Activated CD4-positive, alpha-beta memory T cell treated with anti-CD3 and anti-CD28 coated beads for 36 hours (primary cell): ENCODE results near the gene TUBB2A. TPM values are rescaled to one million over a fixed set of nuclear protein-coding genes. Genes with fewer than 3 reads are reported as not detected.
"Not testable (repeated sequence)": the region's sequence is repeated elsewhere in the genome, so short reads cannot be mapped to it uniquely, and the experiment has no call there.

ENCODE experiments used
- CTCF ChIA-PET: fragments of 350-600 bp; sonication (Branson Sonifier 250); formaldehyde crosslinking; loops from one replicate; lab custom pipeline; 2021; ENCODE audit warnings: antibody characterized with exemption, inconsistent platforms; lab: Charles Lee
- POLR2A ChIA-PET: fragments of 350-600 bp; sonication (Branson Sonifier 250); formaldehyde crosslinking; loops from one replicate; lab custom pipeline; 2021; ENCODE audit warnings: antibody characterized with exemption; lab: Charles Lee
- DNase-seq: peaks from one replicate; pipeline ENCODE4 v3.0.0-alpha.2; 2020
- H3K27ac Mint-ChIP-seq: one replicate; pipeline ENCODE4 v1.8.0; 2021; ENCODE audit warnings: mixed read lengths
- H3K27me3 Mint-ChIP-seq: one replicate; pipeline ENCODE4 v1.8.0; 2021; ENCODE audit warnings: mixed read lengths
- H3K36me3 Mint-ChIP-seq: one replicate; pipeline ENCODE4 v1.8.0; 2021; ENCODE audit warnings: mixed read lengths
- H3K4me1 Mint-ChIP-seq: one replicate; pipeline ENCODE4 v1.8.0; 2021; ENCODE audit warnings: low read depth, mixed read lengths
- H3K4me3 Mint-ChIP-seq: one replicate; pipeline ENCODE4 v1.8.0; 2021; ENCODE audit warnings: mild to moderate bottlenecking, mixed read lengths
- H3K9me3 Mint-ChIP-seq: one replicate; pipeline ENCODE4 v1.8.0; 2021; ENCODE audit warnings: mixed read lengths
- intact Hi-C: fragments of 100-400 bp; cut with micrococcal nuclease; formaldehyde crosslinking; loops from one replicate; pipeline ENCODE4 v1.15.1; 2023
- total RNA-seq, 2 experiments: library from RNA; stranded (reverse); gene quantifications; one replicate each; pipeline ENCODE4 v1.2.3, GENCODE V29; 2021

The TUBB2A gene
- 1 to 10 TPM; 4.2 to 4.6 TPM for total RNA-seq

GRCh38 chr6:3157131-3157933, at the start of gene TUBB2A:
Gene TUBB2A (minus strand): TSS chr6:3157544. CDS start chr6:3157463, 81 bp downstream.
- H3K9me3 Mint-ChIP-seq = peaks cover 9% of the 10 kb centered on the region
- ChIA-PET POLR2A (interaction anchor here (0.7 to 2.2 kb wide), 3 partner anchors 8 to 52 kb away, joined by 3 to 9 read pairs (median 3); no protein-coding TSS in a partner anchor), CTCF (interaction anchor here (0.5 to 1.3 kb wide), 10 partner anchors 8 to 392 kb away, joined by 3 to 5 read pairs (median 4); partner anchors contain the start of gene BPHL)
- peak within 1 kb of the TSS; percentile 80 for H3K4me3 Mint-ChIP-seq
- H3K27me3 Mint-ChIP-seq = peaks cover 7% of the 10 kb centered on the region
- intact Hi-C loops = loop anchor here (1.0 to 2.0 kb wide), 2 partner anchors 39 to 52 kb away; partner anchors contain the start of gene BPHL
- DNase-seq = peak; percentile 84
- H3K36me3 Mint-ChIP-seq = peaks cover 2% of the 10 kb centered on the region
- peaks cover 23% of the 10 kb centered on the region for H3K4me1 Mint-ChIP-seq
- H3K27ac Mint-ChIP-seq = peak within 1 kb of the TSS; percentile 50

GRCh38 chr6:3206339-3207015, 49.1 kb upstream of the TUBB2A start:
- H3K27me3 Mint-ChIP-seq = peaks cover 23% of the 10 kb centered on the region
- H3K4me3 Mint-ChIP-seq = no peak overlapping the region
- no peak overlapping the region for H3K27ac Mint-ChIP-seq
- no peaks in the 10 kb centered on the region for H3K9me3 Mint-ChIP-seq
- H3K4me1 Mint-ChIP-seq = peaks cover 30% of the 10 kb centered on the region
- ChIA-PET POLR2A (no interaction called here), CTCF (no interaction called here)
- DNase-seq = no peak
- intact Hi-C loops = no loop called here
- no peaks in the 10 kb centered on the region for H3K36me3 Mint-ChIP-seq

GRCh38 chr6:3205913-3206312, 48.6 kb upstream of the TUBB2A start:
- intact Hi-C loops = no loop called here
- Mint-ChIP-seq H3K4me1 (peaks cover 30% of the 10 kb centered on the region), H3K27me3 (peaks cover 23% of the 10 kb centered on the region), H3K27ac (no peak overlapping the region), H3K36me3 (no peaks in the 10 kb centered on the region), H3K9me3 (no peaks in the 10 kb centered on the region), H3K4me3 (no peak overlapping the region)
- ChIA-PET POLR2A (no interaction called here), CTCF (no interaction called here)
- no peak for DNase-seq

- peaks cover 28% of the 10 kb centered on the region for H3K27me3 Mint-ChIP-seq
- ChIA-PET POLR2A (no interaction called here), CTCF (interaction anchor here (1.0 kb wide), 1 partner anchor 43 kb away, joined by 5 read pairs; no protein-coding TSS in a partner anchor)
- H3K4me3 Mint-ChIP-seq = no peak overlapping the region
- DNase-seq = no peak
- intact Hi-C loops = no loop called here
- no peaks in the 10 kb centered on the region for H3K36me3 Mint-ChIP-seq
- H3K9me3 Mint-ChIP-seq = no peaks in the 10 kb centered on the region
- H3K4me1 Mint-ChIP-seq = peaks cover 25% of the 10 kb centered on the region
- H3K27ac Mint-ChIP-seq = no peak overlapping the region
Measured at GRCh38 chr6:3204921-3205320, 47.6 kb upstream of the TUBB2A start.

- Mint-ChIP-seq H3K9me3 (no peaks in the 10 kb centered on the region), H3K27me3 (peaks cover 30% of the 10 kb centered on the region), H3K4me3 (no peak overlapping the region), H3K27ac (no peak overlapping the region), H3K36me3 (no peaks in the 10 kb centered on the region), H3K4me1 (peaks cover 7% of the 10 kb centered on the region)
- intact Hi-C loops = no loop called here
- POLR2A ChIA-PET = no interaction called here
- no peak for DNase-seq
- CTCF ChIA-PET = interaction anchor here (1.1 kb wide), 1 partner anchor 37 kb away, joined by 3 read pairs; no protein-coding TSS in a partner anchor
Measured at GRCh38 chr6:3202999-3203696, 45.8 kb upstream of the TUBB2A start.

GRCh38 chr6:3201388-3201787, 44.0 kb upstream of the TUBB2A start:
- Mint-ChIP-seq H3K36me3 (no peaks in the 10 kb centered on the region), H3K27me3 (peaks cover 27% of the 10 kb centered on the region), H3K4me3 (no peak overlapping the region), H3K27ac (no peak overlapping the region), H3K4me1 (peaks cover 5% of the 10 kb centered on the region), H3K9me3 (no peaks in the 10 kb centered on the region)
- POLR2A ChIA-PET = no interaction called here
- intact Hi-C loops = no loop called here
- CTCF ChIA-PET = no interaction called here
- DNase-seq = no peak

- no peak overlapping the region for H3K27ac Mint-ChIP-seq
- H3K36me3 Mint-ChIP-seq = no peaks in the 10 kb centered on the region
- intact Hi-C loops = no loop called here
- H3K9me3 Mint-ChIP-seq = no peaks in the 10 kb centered on the region
- peaks cover under 1% of the 10 kb centered on the region for H3K4me1 Mint-ChIP-seq
- no peak for DNase-seq
- H3K27me3 Mint-ChIP-seq = peaks cover 21% of the 10 kb centered on the region
- ChIA-PET CTCF (no interaction called here), POLR2A (interaction anchor here (0.7 kb wide), 1 partner anchor 16 kb away, joined by 3 read pairs; no protein-coding TSS in a partner anchor)
- H3K4me3 Mint-ChIP-seq = no peak overlapping the region
Measured at GRCh38 chr6:3200682-3201081, 43.3 kb upstream of the TUBB2A start.

GRCh38 chr6:3199382-3199781, 42.0 kb upstream of the TUBB2A start:
- Mint-ChIP-seq H3K27me3 (peaks cover 17% of the 10 kb centered on the region), H3K36me3 (no peaks in the 10 kb centered on the region), H3K9me3 (no peaks in the 10 kb centered on the region), H3K4me1 (no peaks in the 10 kb centered on the region), H3K4me3 (no peak overlapping the region), H3K27ac (no peak overlapping the region)
- intact Hi-C loops = no loop called here
- CTCF ChIA-PET = no interaction called here
- DNase-seq = no peak
- POLR2A ChIA-PET = no interaction called here

- CTCF ChIA-PET, H3K36me3 Mint-ChIP-seq, H3K4me3 Mint-ChIP-seq, intact Hi-C loops, H3K27ac Mint-ChIP-seq, H3K4me1 Mint-ChIP-seq, DNase-seq, H3K9me3 Mint-ChIP-seq, H3K27me3 Mint-ChIP-seq, POLR2A ChIA-PET: not testable (repeated sequence)
Measured at GRCh38 chr6:3197734-3198133, 40.4 kb upstream of the TUBB2A start.

- no peak overlapping the region for H3K4me3 Mint-ChIP-seq
- intact Hi-C loops = no loop called here
- H3K27ac Mint-ChIP-seq = no peak overlapping the region
- ChIA-PET CTCF (no interaction called here), POLR2A (no interaction called here)
- H3K27me3 Mint-ChIP-seq = peaks cover 7% of the 10 kb centered on the region
- H3K36me3 Mint-ChIP-seq = no peaks in the 10 kb centered on the region
- H3K9me3 Mint-ChIP-seq = no peaks in the 10 kb centered on the region
- H3K4me1 Mint-ChIP-seq = no peaks in the 10 kb centered on the region
- DNase-seq = no peak
Measured at GRCh38 chr6:3196770-3197169, 39.4 kb upstream of the TUBB2A start.

GRCh38 chr6:3195695-3196497, 38.6 kb upstream of the TUBB2A start:
- intact Hi-C loops = no loop called here
- ChIA-PET CTCF (no interaction called here), POLR2A (no interaction called here)
- no peak overlapping the region for H3K27ac Mint-ChIP-seq
- H3K4me3 Mint-ChIP-seq = no peak overlapping the region
- H3K9me3 Mint-ChIP-seq = no peaks in the 10 kb centered on the region
- no peaks in the 10 kb centered on the region for H3K4me1 Mint-ChIP-seq
- peak; percentile 18 for DNase-seq
- H3K27me3 Mint-ChIP-seq = peaks cover 7% of the 10 kb centered on the region
- no peaks in the 10 kb centered on the region for H3K36me3 Mint-ChIP-seq
